HepG2 (cell line): Measurements from ENCODE around the gene NRG2. TPM values are rescaled to one million over a fixed set of nuclear protein-coding genes. Genes with fewer than 3 reads are reported as not detected.

ENCODE experiments used
- ATAC-seq: fragments of 200-7000 bp; cut with Tn5 transposase; 3 replicates; pipeline ENCODE4 v1.9.1; 2020; ENCODE audit warnings: mild to moderate bottlenecking, moderate library complexity
- BruUV-seq: library from RNA; stranded (reverse); fragments of 400-500 nt; replicated peaks from 2 replicates; lab custom pipeline; 2021; lab: Mats Ljungman, UMichigan
- CTCF ChIA-PET: fragments of 300-600 bp; formaldehyde crosslinking; extraction: SDS; loops from one replicate; lab custom pipeline; 2021; ENCODE audit warnings: low total read pairs, inconsistent platforms, low intra/inter-chr PET ratio; lab: Yijun Ruan, JAX
- POLR2A ChIA-PET: fragments of 350-600 bp; sonication (Branson Sonifier 250); formaldehyde crosslinking; loops from one replicate; lab custom pipeline; 2020; ENCODE audit warnings: antibody characterized with exemption, inconsistent platforms; lab: Yijun Ruan, JAX
- DNase-seq: peaks from one replicate; pipeline ENCODE4 v3.0.0-alpha.2; 2015; ENCODE audit warnings: low spot score
- FAIRE-seq: peaks from 3 replicates; lab custom pipeline; 2011; peaks lifted over from hg19 to GRCh38; lab: Jason Lieb, UNC
- H2AFZ ChIP-seq: one replicate; pipeline ENCODE4 v1.6.1; 2011; ENCODE audit warnings: low read length, inconsistent platforms
- H3K27ac ChIP-seq: fragments of 300-600 bp; 3 replicates; pipeline ENCODE4 v1.8.0; 2011; ENCODE audit warnings: mixed run types, mild to moderate bottlenecking, mixed read lengths, low read length, inconsistent platforms; ENCODE audit not compliant: insufficient read depth; ENCODE audit errors: extremely low read length
- H3K27me3 ChIP-seq, 2 experiments: fragments of 200-600 bp in 1 of 2; 2 replicates in 1 of 2; 3 replicates in 1 of 2; pipeline versions ENCODE4 v1.6.0 to v1.8.0; 2011; ENCODE audit warnings: low read length in 2 of 2, mild to moderate bottlenecking in 2 of 2, moderate library complexity in 2 of 2, inconsistent platforms in 1 of 2; ENCODE audit not compliant: insufficient read depth in 2 of 2, control insufficient read depth in 1 of 2
- H3K36me3 ChIP-seq, 2 experiments: fragments of 200-600 bp in 1 of 2; replicated peaks in 1 of 2; 2 replicates in 1 of 2; 3 replicates in 1 of 2; pipeline versions ENCODE4 v1.5.1 to v1.8.0; 2011; ENCODE audit warnings: low read length in 2 of 2, inconsistent platforms in 1 of 2; ENCODE audit not compliant: insufficient read depth in 2 of 2, control insufficient read depth in 1 of 2
- H3K4me1 ChIP-seq: 2 replicates; pipeline ENCODE4 v1.5.1; 2012; ENCODE audit warnings: low read length, inconsistent platforms; ENCODE audit not compliant: insufficient read depth
- H3K4me2 ChIP-seq: 2 replicates; pipeline ENCODE4 v1.6.0; 2011; ENCODE audit warnings: low read depth, low read length, inconsistent platforms
- H3K4me3 ChIP-seq, 3 experiments: fragments of 200-600 bp in 1 of 3; sonication (generic), shearing (Covaris generic) in 1 of 3; replicated peaks in 1 of 3; 2 replicates each; pipeline ENCODE4 v1.5.1; 2011 to 2016; ENCODE audit warnings: low read length in 3 of 3, inconsistent platforms in 2 of 3, low read depth in 2 of 3, mild to moderate bottlenecking in 2 of 3, control low read depth in 1 of 3, mixed read lengths in 1 of 3; ENCODE audit not compliant: insufficient read depth in 1 of 3
- H3K79me2 ChIP-seq: one replicate; pipeline ENCODE4 v1.6.1; 2011; ENCODE audit warnings: low read length, inconsistent platforms; ENCODE audit not compliant: insufficient read depth
- H3K9ac ChIP-seq: 2 replicates; pipeline ENCODE4 v1.6.0; 2011; ENCODE audit warnings: mild to moderate bottlenecking, low read depth, low read length, inconsistent platforms; ENCODE audit not compliant: insufficient read depth
- H3K9me3 ChIP-seq: 2 replicates; pipeline ENCODE4 v1.5.1; 2012; ENCODE audit warnings: mild to moderate bottlenecking, low read length
- H4K20me1 ChIP-seq: 2 replicates; pipeline ENCODE4 v1.6.0; 2011; ENCODE audit warnings: inconsistent platforms, mild to moderate bottlenecking, low read length, moderate library complexity; ENCODE audit not compliant: insufficient read depth
- ARNTL ChIP-seq: sonication (generic); formaldehyde crosslinking; IDR thresholded peaks from 2 replicates; pipeline ENCODE4 v1.4.0; 2020; ENCODE audit warnings: mild to moderate bottlenecking, missing genetic modification reagents
- FOXA1 ChIP-seq, 2 experiments: fragments of 450-650 bp in 1 of 2; sonication (generic) in 1 of 2; formaldehyde crosslinking in 1 of 2; IDR thresholded peaks; 2 replicates each; pipeline versions ENCODE4 v1.4.0 to v1.6.1; 2016 to 2020; ENCODE audit warnings: missing genetic modification reagents in 1 of 2
- HIVEP1 ChIP-seq: sonication (generic); formaldehyde crosslinking; IDR thresholded peaks from 2 replicates; pipeline ENCODE4 v1.4.0; 2020; ENCODE audit warnings: mild to moderate bottlenecking, missing genetic modification reagents
- HOXA7 ChIP-seq: sonication (generic); formaldehyde crosslinking; IDR thresholded peaks from 2 replicates; pipeline ENCODE4 v1.8.1; 2022; ENCODE audit warnings: mild to moderate bottlenecking, missing genetic modification reagents, moderate library complexity
- KLF11 ChIP-seq: IDR thresholded peaks from 2 replicates; pipeline ENCODE4 v1.6.1; 2016; ENCODE audit warnings: missing compliant biosample characterization
- MEIS1 ChIP-seq: sonication (generic); formaldehyde crosslinking; IDR thresholded peaks from 2 replicates; pipeline ENCODE4 v1.9.0; 2021; ENCODE audit warnings: mild to moderate bottlenecking, missing genetic modification reagents, moderate library complexity, borderline replicate concordance
- ONECUT2 ChIP-seq: sonication (generic); formaldehyde crosslinking; IDR thresholded peaks from 2 replicates; pipeline ENCODE4 v1.4.0; 2020; ENCODE audit warnings: missing genetic modification reagents
- PHF20 ChIP-seq: sonication (generic); formaldehyde crosslinking; IDR thresholded peaks from 2 replicates; pipeline ENCODE4 v1.5.0; 2020; ENCODE audit warnings: mild to moderate bottlenecking, missing genetic modification reagents
- RAD51 ChIP-seq: fragments of 450-650 bp; IDR thresholded peaks from 2 replicates; pipeline ENCODE4 v1.6.1; 2016; ENCODE audit warnings: borderline replicate concordance
- SOX13 ChIP-seq, 3 experiments: fragments of 450-650 bp in 1 of 3; sonication (generic) in 1 of 3; formaldehyde crosslinking in 1 of 3; IDR thresholded peaks in 2 of 3; conservative IDR thresholded peaks in 1 of 3; 2 replicates each; pipeline versions ENCODE4 v1.5.0 to v1.6.1; 2016 to 2020; ENCODE audit warnings: antibody characterized with exemption in 1 of 3, mild to moderate bottlenecking in 1 of 3, missing compliant biosample characterization in 1 of 3, missing genetic modification reagents in 1 of 3, moderate library complexity in 1 of 3
- TBX3 ChIP-seq: fragments of 450-650 bp; IDR thresholded peaks from 2 replicates; pipeline ENCODE4 v1.6.1; 2017; ENCODE audit warnings: antibody characterized with exemption, mild to moderate bottlenecking, inconsistent platforms, borderline replicate concordance
- ZFAT ChIP-seq: sonication (generic); formaldehyde crosslinking; conservative IDR thresholded peaks from 2 replicates; pipeline ENCODE4 v1.8.1; 2023; ENCODE audit warnings: missing genetic modification reagents, inconsistent platforms
- ZMYM2 ChIP-seq: sonication (generic); formaldehyde crosslinking; IDR thresholded peaks from 2 replicates; pipeline ENCODE4 v1.8.0; 2022; ENCODE audit warnings: mild to moderate bottlenecking, missing genetic modification reagents
- ZNF468 ChIP-seq: sonication (generic); formaldehyde crosslinking; IDR thresholded peaks from 2 replicates; pipeline ENCODE4 v1.8.0; 2022; ENCODE audit warnings: mild to moderate bottlenecking, moderate library complexity, missing genetic modification reagents
- WGBS: methylation state at CpG from one replicate; pipeline ENCODE4 v1.1.6; 2017; ENCODE audit warnings: low lambda C conversion rate; 5-methylcytosine and 5-hydroxymethylcytosine counted together
- in situ Hi-C: cut with HindIII; loops from 2 replicates; pipeline ENCODE4 v1.10.0; 2017; ENCODE audit warnings: low pct_unique_long_range_greater_than_20kb; ENCODE audit not compliant: extremely low pct_ligation_motif_present
- intact Hi-C: fragments of 100-400 bp; cut with micrococcal nuclease; formaldehyde crosslinking; loops from one replicate; pipeline ENCODE4 v1.10.0; 2022; ENCODE audit not compliant: unreplicated experiment
- polyA plus RNA-seq, 8 experiments: library from polyadenylated mRNA; depleted of rRNA in 3 of 8; stranded (reverse) in 7 of 8; unstranded in 1 of 8; fragments of >200 nt; fragmentation: Illumina TruSeq in 4 of 8; extraction: Trizol in 4 of 8; gene quantifications; 2 replicates each; pipeline versions ENCODE4 v1.2.1 to v1.2.3, GENCODE V29; 2011 to 2016; ENCODE audit warnings: low read depth in 4 of 8, missing spikeins in 1 of 8, mixed read lengths in 1 of 8; ENCODE audit not compliant: insufficient read depth in 1 of 8
- total RNA-seq, 5 experiments: library from RNA; depleted of rRNA; stranded (reverse); fragments of >200 nt; fragmentation: Illumina TruSeq; extraction: Trizol; gene quantifications; 2 replicates each; pipeline ENCODE4 v1.2.3, GENCODE V29; 2016; ENCODE audit warnings: low read depth in 1 of 5
- TF ChIP-seq, protein P1 (sequence below): sonication (generic); formaldehyde crosslinking; IDR thresholded peaks from 2 replicates; pipeline ENCODE4 v1.8.0; 2022; ENCODE audit warnings: missing genetic modification reagents, low read depth, mild to moderate bottlenecking, borderline replicate concordance
- TF ChIP-seq, protein P2 (sequence below): sonication (generic); formaldehyde crosslinking; IDR thresholded peaks from 2 replicates; pipeline ENCODE4 v1.4.0; 2020; ENCODE audit warnings: missing genetic modification reagents
- TF ChIP-seq, protein P3 (sequence below): sonication (generic); formaldehyde crosslinking; conservative IDR thresholded peaks from 2 replicates; pipeline ENCODE4 v1.4.0; 2020; ENCODE audit warnings: missing genetic modification reagents
- TF ChIP-seq, protein P4 (sequence below): IDR thresholded peaks from 2 replicates; pipeline ENCODE4 v1.6.1; 2016; ENCODE audit warnings: mild to moderate bottlenecking

NRG2 gene
- total and polyA plus RNA-seq, 2 of the 13 experiments (the other 11 are each of a cell fraction or from before 2014, with no cell fraction given) = not detected

DNA sequence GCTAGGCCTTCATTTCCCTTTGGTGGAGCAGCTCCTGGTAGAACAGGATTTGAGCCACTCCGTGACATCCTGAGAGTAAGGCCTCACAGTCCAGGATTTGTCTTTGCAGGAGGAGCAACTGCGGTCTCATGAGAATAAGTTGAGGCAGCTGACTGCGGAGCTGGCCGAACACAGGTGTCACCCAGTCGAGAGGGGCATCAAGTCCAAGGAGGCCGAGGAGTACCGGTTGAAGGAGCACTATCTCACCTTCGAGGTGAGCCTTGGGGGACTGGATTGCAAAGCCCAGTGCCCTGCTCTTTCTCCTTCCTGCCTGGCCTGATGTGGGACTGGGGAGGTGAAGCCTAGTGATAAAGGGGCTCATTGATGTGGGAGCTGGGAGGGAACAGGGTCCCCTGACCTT, 203.2 kb downstream of the NRG2 start:
- CTCF ChIA-PET = no interaction called here
- TF ChIP-seq, protein P1, sequence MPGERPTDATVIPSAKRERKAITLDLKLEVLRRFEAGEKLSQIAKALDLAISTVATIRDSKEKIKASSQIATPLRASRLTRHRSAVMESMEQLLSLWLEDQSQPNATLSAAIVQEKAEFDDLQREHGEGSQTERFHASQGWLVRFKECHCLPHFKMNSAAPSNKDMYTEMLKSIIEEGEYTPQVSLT (CRISPR knock-in tag) = no peak
- TF ChIP-seq, protein P2, sequence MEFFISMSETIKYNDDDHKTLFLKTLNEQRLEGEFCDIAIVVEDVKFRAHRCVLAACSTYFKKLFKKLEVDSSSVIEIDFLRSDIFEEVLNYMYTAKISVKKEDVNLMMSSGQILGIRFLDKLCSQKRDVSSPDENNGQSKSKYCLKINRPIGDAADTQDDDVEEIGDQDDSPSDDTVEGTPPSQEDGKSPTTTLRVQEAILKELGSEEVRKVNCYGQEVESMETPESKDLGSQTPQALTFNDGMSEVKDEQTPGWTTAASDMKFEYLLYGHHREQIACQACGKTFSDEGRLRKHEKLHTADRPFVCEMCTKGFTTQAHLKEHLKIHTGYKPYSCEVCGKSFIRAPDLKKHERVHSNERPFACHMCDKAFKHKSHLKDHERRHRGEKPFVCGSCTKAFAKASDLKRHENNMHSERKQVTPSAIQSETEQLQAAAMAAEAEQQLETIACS (CRISPR knock-in tag) = no peak
- TF ChIP-seq ZMYM2 (CRISPR knock-in tag) (no peak), HIVEP1 (CRISPR knock-in tag) (no peak), KLF11 (no peak), TBX3 (no peak), MEIS1 (CRISPR knock-in tag) (no peak), ZNF468 (CRISPR knock-in tag) (no peak), ONECUT2 (CRISPR knock-in tag) (no peak), PHF20 (CRISPR knock-in tag) (no peak), SOX13 (IDR thresholded peaks at IDR 0.05) (no peak), SOX13 (CRISPR knock-in tag; conservative IDR thresholded peaks at IDR 0.05 in 1 of 2, IDR thresholded peaks at IDR 0.05 in 1 of 2) (no peak), ZFAT (CRISPR knock-in tag) (no peak), HOXA7 (no peak), ARNTL (CRISPR knock-in tag) (no peak), RAD51 (no peak), FOXA1 (IDR thresholded peaks at IDR 0.05) (no peak), FOXA1 (CRISPR knock-in tag; IDR thresholded peaks at IDR 0.05) (no peak)
- TF ChIP-seq, protein P3, sequence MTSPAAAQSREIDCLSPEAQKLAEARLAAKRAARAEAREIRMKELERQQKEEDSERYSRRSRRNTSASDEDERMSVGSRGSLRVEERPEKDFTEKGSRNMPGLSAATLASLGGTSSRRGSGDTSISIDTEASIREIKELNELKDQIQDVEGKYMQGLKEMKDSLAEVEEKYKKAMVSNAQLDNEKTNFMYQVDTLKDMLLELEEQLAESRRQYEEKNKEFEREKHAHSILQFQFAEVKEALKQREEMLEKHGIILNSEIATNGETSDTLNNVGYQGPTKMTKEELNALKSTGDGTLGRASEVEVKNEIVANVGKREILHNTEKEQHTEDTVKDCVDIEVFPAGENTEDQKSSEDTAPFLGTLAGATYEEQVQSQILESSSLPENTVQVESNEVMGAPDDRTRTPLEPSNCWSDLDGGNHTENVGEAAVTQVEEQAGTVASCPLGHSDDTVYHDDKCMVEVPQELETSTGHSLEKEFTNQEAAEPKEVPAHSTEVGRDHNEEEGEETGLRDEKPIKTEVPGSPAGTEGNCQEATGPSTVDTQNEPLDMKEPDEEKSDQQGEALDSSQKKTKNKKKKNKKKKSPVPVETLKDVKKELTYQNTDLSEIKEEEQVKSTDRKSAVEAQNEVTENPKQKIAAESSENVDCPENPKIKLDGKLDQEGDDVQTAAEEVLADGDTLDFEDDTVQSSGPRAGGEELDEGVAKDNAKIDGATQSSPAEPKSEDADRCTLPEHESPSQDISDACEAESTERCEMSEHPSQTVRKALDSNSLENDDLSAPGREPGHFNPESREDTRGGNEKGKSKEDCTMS (CRISPR knock-in tag) = no peak
- TF ChIP-seq, protein P4, sequence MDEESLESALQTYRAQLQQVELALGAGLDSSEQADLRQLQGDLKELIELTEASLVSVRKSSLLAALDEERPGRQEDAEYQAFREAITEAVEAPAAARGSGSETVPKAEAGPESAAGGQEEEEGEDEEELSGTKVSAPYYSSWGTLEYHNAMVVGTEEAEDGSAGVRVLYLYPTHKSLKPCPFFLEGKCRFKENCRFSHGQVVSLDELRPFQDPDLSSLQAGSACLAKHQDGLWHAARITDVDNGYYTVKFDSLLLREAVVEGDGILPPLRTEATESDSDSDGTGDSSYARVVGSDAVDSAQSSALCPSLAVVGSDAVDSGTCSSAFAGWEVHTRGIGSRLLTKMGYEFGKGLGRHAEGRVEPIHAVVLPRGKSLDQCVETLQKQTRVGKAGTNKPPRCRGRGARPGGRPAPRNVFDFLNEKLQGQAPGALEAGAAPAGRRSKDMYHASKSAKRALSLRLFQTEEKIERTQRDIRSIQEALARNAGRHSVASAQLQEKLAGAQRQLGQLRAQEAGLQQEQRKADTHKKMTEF (CRISPR knock-in tag) = no peak
- TF ChIP-seq, all 625 proteins: peak for 0
- FAIRE-seq = no peak
- H3K9me3 ChIP-seq = no peaks in the 10 kb centered on the region
- H3K36me3 ChIP-seq = no peaks in the 10 kb centered on the region
- no TSS peak for BruUV-seq
- intact Hi-C loops = loop anchor here (10.0 kb wide), 1 partner anchor 205 kb away; no protein-coding TSS in a partner anchor
- no peak overlapping the region for H2AFZ ChIP-seq
- in situ Hi-C loops = loop anchor here (5.0 kb wide), 1 partner anchor 53 kb away; no protein-coding TSS in a partner anchor
- no peaks in the 10 kb centered on the region for H3K79me2 ChIP-seq
- H4K20me1 ChIP-seq = no peaks in the 10 kb centered on the region
- DNase-seq = no peak
- POLR2A ChIA-PET = no interaction called here
- ATAC-seq = no peak
- no peak overlapping the region for H3K4me2 ChIP-seq
- H3K27me3 ChIP-seq = peaks cover 7 to 31% of the 10 kb centered on the region in 2 experiments; a peak in 3 of 5 replicates
- no peaks in the 10 kb centered on the region for H3K4me1 ChIP-seq
- H3K9ac ChIP-seq = no peak overlapping the region
- no peak overlapping the region for H3K27ac ChIP-seq
- H3K4me3 ChIP-seq = no peak overlapping the region
- WGBS = 21% methylated on average over 4 of the region's 8 CpGs
